Activated CD8-positive, alpha-beta memory T cell treated with anti-CD3 and anti-CD28 coated beads, Interleukin-2, amount 50 U/mL, for 1 hour (primary cell): ENCODE measurements around the gene CRISPLD2.
"Not testable (repeated sequence)": the region's sequence is repeated elsewhere in the genome, so short reads cannot be mapped to it uniquely, and the experiment has no call there.

Experiments used
- DNase-seq: peaks from one replicate; pipeline ENCODE4 v3.0.0-alpha.2; 2020; ENCODE audit errors: extremely low read depth

Gene CRISPLD2

DNA sequence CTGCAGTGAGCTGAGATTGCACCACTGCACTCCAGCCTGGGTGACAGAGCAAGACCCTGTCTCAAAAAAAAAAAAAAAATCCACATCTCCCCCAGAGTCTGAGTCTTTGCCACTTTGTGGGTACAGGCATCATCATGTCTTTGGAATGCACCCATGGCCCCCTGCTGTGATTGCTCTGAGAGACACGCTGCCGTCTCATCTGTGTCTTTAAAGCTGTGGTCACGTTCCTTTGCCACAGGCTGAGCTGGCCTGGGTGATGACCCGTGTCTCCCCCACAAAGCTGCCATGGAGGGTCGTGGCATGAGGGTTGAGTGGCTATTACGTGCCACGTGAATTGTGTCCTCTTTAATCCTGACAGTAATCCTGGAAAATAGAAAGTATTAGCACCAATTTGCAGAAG, 20.2 kb downstream of the CRISPLD2 start:
- DNase-seq = no peak

DNA sequence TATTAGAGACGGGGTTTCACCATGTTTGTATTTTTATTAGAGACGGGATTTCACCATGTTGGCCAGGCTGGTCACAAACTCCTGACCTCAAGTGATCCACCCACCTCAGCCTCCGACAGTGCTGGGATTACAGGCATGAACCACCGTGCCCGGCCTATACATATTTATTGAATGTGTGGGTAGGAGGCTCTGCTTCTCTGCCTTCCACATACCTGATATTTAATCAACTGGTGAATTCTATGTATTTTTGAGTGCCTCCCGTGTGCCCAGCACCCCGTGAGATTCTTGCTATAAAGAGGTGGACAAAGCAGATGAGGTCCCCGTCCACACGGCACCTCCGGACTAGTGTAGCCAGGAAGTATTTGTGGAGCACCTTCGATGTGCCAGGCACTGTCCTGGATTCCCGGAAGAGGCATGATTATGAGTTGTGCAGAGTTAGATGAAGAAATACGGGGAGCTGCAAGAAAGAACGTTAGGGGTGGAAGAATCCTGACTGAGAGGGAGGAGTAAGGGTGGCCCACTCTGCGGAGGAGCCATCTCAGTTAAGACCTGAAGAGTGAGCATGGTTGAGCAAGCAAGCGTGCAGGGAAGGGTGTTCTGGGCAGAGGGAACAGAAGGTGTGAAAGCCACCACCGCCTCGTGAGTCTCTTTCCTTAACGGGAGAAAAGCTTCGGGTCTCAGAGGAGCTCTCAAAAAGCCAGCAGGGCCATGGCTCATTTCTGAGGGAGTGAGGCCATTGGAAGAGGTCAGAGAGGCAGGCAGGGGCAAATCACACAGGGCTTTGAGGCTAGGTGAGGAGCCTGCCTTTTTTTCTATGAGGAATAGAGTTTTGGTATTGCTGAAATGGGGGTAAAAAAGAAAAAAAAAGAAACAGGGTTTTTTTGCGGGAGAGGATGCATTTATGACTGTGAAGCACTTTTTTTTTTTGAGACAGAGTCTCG, 21.2 kb downstream of the CRISPLD2 start:
- no peak for DNase-seq

DNA sequence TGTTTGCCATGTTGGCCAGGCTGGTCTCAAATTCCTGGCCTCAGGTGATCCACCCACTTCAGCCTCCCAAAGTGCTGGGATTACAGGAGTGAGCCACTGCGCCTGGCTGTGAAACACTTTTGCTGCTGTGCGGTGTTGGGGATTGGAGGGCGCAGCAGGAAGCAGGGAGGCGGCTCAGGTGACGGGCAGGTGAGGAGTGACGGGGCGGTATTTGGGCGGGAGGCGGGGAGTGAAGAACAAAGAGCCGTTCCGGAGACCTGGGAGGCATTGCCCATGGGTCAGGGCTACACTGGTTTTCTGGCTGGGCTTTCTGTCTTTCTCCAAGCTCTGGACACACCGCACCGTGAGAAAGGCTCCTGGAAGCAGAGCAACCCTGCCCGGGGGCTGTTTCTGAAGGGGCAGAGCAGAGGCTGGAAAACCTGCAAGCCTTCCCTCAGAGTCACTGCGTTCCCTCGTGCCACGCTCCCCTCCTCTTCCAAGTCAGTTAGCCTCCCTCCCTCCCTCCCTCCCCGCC, 22.1 kb downstream of the CRISPLD2 start:
- DNase-seq = no peak

DNA sequence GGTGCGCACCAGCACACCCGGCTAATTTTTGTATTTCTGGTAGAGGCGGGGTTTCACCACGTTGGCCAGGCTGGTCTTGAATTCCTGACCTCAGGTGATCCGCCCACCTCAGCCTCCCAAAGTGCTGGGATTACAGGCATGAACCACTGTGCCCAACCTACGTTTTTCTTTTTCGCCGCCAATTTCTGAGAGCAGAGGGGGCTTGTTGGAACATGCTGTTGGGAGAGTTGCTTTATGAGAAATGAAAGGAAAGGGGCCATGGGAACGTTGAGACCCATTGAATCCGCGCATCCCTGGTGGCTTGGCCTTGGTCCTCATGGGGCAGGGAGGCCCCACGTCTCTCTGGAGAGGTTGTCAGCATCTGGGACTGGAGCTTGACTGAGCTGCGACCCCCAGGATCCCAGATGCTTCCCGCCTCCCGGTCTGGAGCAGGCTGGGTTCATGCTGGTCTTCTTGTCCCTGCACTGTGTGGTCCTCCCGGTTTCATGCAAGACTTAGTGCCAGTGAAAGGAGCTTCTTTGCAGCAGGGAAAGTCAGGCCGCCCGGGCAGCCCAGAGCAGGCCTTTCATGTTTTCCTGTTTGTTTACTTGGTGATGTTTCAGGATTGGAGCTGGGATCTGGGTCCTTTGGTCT, 22.8 kb downstream of the CRISPLD2 start:
- no peak for DNase-seq

DNA sequence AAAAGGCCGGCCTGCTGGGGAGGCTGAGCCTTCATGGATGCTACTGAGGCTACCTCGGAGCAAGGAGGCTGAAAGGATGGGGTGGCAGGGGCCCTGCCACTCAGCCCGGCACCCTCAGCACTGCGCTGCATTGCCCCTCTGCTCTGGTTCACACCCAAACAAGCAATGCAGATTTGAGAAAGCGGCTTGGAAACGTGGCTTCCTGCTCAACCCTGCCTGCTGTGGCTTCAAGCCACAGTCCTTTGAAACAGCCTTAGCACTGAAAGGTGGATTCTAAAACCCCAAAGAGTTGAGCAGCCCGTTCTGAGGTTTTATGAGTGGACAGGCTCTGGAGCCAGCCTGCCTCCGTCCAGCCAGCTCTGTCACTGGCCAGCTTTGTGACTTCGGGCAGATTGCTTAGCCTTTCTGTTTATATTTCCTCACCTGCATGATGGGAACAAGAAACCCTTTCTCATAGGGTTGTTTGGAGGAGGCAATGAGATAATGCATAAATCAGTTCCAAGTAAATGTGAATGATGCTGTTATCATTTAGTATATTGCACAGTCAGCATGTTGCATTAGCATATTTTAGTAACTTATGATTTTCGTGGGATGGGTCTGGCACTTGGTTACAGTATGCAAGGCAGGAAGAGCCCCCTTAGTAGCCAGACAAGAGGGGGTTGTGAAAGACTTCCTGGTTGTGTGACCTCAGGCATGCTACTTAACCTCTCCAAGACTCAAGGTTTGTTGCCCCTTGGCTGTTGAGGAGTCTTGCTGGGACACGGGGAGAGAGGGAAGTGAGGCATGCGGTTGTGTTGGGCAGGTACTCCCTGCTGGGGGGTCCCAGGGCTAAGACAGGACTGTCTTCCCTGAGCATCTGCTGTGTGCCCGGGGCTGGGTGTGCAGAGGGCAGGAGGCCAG, 23.6 kb downstream of the CRISPLD2 start:
- DNase-seq = no peak

DNA sequence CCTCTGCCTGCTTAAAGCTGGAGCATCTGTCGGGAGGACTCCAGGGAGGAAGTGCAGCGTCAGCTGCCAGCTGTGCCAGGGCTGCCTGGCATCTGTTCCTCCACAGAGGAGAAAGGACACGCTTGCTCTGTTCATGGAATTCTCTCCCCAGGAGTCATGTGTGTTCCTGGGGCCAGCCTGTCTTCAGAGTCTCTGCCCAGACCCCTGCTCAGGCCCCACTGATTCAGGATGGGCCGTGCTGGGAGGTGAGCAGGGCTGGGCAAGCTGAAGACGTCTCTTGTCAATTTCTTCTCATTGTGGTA, 24.2 kb downstream of the CRISPLD2 start:
- DNase-seq = no peak

DNA sequence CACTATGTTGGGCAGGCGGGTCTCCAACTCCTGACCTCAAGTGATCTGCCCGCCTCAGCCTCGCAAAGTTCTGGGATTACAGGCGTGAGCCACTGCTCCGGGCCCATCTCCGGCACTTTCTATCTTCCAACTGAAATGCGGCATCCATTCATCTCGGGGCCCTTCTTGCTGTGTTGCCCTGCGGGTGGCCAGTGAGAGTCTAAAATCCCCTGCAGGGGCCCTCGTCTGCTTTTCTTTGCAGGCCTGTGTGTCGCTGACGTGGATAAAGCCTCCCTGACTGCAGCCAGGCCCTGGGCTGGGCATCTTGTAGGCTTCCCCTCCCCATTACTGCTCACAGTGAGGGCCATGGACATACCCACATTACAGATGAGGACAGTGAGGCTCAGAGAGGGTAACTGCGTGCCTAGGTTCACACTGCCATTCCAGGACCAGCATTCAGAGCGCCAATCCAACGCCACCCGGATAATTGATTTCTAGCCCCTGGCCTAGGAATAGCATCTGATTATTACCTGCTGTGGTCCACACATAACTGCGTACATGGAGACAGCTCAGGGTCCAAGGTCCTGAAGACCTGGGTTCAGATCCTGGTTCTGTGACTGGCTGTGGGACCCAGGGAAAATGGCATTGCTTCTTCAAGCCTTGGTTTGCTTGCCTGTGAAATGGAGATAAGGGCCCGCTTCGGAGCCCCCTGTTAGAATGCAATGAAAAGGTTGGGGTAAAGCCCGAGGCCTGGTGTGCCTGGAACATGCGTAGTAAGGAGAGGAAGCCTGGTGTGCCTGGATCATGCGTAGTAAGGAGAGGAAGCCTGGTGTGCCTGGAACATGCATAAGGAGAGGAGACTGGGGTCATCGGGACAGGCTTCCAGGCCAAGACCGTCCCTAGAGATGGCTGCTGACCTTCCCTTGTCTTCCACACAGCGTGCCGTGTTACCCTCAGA, 25.0 kb downstream of the CRISPLD2 start:
- DNase-seq = no peak

DNA sequence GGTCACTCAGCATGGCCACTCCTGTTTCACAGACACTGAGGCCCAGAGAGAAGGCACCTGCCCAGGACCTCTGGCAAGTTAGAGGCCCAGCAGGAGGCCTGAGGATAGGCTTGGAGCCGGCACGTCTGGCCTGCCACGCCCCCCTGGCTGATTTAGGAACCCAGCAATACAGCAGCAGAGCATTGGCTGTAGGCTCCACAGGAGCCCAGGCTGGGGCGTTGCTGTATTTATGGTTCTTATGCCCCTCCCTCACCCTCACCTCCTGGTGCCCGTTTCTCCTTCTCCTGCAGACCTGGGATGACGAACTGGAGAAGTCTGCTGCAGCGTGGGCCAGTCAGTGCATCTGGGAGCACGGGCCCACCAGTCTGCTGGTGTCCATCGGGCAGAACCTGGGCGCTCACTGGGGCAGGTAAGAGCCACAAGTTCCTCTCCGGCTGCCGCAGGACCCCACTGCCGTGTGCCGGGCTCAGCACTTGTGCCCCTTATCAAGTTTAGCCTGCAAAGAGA, 25.8 kb downstream of the CRISPLD2 start:
- no peak for DNase-seq

DNA sequence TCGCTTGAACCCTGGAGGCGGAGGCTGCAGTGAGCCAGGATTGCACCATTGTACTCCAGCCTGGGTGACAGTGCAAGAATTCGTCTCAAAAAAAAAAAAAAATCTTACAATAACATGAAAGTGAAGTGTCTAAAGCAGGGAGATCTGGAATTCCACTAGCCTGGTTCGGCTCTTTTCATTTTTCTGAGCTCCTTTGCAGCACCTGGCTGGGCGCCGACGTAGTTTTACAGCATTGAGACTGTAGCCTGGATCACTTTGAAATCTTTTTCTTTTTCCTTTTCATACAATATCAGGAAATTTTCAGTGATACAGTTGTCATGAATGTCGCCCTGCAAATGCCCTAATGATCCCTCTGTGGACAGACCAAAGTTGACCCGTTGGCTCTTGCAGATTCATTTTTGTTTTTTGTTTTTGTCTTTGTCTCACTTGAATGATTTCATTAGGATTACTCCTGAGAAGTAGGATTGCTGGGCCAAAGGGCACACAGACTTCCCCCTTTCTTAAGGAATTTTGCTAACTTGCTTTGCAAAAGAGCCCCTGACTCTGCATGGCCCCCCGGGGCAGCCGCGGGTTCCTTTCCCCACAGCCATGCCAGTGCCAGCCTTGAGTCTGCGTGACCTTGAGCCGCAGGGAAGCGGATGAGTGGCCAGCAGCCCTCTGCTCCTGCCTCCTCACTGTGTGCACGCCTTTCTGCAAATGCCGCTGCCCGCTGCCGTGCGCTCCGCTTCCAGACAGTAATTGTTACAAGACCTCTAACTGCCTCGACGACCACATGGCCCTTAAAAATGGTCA, 28.0 kb downstream of the CRISPLD2 start:
- DNase-seq = no peak

DNA sequence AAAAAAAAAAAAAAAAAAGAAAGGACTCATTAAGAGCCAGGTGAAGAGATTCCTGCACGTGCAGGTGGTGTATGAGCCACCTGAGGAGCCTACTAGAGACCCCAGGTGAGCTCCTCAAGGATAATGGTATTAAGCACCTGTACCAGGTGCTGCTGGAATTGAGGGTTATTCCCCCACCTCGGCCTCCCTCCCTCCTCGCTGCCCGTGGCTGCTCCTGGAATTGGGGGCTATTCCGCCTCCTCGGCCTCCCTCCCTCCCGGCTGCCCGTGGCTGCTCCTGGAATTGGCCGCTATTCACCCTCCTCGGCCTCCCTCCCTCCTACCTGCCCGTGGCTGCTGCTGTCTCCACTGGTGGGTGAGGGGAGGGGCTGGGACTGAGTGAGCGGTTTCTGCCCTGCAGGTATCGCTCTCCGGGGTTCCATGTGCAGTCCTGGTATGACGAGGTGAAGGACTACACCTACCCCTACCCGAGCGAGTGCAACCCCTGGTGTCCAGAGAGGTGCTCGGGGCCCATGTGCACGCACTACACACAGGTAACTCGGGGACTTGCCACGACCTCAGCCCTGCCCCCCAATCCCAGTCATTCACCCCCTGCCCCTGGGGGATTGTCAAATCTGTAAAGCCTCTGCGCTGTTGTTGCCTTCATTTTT, 29.3 kb downstream of the CRISPLD2 start:
- DNase-seq = no peak

DNA sequence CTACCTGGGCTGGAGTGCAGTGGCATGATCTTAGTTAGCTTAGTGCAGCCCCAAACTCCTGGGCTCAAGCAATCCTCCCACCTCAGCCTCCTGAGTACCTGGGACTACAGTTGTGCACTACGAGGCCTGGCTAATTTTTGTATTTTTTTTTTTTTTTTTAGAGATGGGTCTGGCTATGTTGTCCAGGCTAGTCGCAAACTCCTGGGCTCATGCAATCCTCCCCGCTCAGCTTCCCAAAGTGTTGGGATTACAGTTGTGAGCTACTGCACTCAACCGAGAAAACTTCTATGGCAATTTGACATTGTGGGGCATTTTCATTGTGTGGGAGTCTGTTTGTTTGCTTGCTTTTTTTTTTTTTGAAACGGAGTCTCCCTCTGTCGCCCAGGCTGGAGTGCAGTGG, 30.0 kb downstream of the CRISPLD2 start:
- DNase-seq = no peak

DNA sequence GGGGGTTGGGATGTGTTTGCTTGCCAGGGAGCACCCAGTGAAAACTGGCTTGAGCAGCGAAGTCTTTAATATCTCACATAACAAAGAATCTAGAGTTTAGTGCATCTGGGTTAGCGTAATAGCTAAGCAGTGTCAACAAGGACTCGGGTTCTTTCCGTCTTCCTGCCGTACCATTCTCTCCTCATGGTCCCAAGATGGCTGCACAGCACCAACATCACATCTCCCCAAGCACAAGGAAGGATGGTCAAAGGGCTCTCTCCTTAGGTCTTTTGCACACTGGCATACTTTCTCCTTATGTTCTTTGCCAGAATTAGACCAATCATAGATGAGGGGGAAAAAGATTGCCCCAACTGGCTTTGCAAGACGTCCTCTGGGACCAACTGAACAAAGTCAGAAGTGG, 30.9 kb downstream of the CRISPLD2 start:
- no peak for DNase-seq

DNA sequence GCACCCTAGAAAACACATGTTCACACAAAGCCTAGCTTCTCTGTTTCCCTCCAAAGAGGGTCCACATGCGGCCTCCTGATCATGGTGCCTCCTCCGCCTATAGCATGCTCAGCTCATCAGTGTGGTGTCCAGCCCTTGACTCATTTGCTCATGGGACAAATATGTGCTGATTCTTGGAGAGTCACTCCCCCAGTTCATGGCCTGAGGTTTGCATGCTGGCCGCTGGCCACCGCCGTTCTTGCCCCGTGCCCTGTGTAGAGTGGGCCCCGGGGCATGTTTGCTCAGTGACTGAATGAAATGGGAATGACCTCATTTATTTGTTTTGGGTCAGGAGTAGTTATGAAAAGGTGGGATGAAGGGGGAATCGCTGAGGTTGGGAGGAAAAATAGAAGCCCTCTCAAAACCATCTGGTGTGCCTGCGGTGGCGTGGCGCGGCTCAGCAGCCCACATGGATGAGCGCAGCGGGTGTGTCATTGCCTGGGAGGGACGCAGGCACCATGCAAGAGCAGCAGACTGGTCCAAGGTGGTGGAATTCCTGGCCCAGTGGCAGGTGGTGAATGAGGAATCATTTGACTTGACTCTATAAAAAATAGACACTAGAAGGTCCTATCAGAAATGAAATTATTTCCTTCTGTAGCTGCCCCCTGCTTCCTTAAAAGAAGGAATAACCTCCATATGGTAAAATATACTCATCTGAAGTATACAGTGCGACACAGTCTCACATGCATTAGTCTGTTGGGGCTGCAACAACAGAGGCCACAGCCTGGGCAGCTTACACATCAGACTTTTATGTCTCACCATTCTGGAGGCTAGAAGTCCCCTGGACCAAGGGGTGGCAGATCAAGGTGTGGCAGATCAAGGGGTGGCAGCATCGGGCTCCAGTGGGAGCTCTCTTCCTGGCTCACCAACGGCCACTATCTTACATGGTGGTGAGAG, 31.7 kb downstream of the CRISPLD2 start:
- DNase-seq = no peak

DNA sequence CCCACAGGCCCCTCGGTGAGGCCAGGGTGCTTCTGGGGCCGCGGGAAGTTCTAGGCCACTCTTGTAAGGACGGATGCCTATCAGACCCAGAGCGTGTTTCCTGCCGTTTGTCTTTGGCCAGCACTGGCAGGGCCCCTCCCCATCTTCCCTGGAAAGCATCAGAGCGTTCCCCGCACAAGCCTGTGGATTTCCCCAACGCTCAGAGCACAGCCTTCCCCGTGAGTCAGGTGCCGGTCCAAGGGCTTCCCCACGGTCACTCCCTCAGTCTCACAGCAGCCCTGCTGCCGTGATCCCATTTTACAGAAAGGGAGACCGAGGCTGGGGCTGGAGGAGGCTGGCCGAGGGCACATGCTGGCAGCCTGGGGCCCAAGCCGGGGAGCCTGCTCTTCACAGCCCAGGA, 33.7 kb downstream of the CRISPLD2 start:
- no peak for DNase-seq

DNA sequence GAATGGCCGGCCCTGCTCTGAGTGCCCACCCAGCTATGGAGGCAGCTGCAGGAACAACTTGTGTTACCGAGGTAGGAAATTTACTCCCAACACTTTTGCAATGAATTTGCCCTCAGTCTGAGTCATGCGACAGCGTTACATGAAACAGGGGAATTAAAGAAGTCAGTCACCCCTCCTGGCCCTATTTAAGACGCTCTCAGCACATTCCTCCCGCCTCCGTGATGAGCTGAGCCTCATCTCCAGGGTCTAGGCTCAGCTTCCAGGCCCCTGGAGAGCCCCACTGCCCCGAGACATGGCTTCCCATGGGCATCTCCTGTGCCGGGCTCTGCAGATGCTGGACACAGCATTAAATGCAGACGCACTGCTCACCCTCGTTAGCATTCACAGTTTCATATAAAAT, 35.0 kb downstream of the CRISPLD2 start:
- no peak for DNase-seq

DNA sequence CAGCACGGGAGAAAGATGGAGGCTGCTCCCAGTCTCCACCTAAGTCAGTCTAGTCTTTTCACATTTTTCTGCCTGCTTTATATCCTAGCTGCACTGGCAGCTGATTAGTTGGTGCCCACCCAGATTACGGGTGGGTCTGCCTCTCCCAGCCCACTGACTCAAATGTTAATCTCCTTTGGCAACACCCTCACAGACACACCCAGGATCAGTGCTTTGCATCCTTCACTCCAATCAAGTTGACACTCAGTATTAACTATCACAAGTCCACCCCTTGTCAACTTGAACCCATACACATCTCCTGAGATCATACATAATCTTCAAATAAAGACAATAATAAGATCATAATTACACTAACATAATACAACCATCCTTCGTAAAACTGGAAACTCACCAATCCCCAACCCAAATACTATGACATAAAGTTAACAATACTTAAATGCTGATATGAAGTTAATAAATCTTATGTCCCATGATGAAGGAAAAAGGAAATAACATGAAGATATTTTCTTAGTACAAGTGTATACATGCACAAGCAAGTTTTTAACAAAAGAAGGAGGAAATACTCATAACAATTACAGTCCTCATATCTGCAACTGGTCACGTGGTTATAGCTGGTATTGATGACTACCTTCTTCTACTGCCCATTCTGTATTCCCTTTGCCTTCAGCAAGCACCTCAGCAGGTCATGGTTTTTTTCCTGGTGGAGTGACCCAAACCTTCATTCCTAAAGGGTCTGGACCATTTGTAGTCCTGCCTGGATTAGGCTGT, 35.8 kb downstream of the CRISPLD2 start:
- DNase-seq = not testable (repeated sequence)

DNA sequence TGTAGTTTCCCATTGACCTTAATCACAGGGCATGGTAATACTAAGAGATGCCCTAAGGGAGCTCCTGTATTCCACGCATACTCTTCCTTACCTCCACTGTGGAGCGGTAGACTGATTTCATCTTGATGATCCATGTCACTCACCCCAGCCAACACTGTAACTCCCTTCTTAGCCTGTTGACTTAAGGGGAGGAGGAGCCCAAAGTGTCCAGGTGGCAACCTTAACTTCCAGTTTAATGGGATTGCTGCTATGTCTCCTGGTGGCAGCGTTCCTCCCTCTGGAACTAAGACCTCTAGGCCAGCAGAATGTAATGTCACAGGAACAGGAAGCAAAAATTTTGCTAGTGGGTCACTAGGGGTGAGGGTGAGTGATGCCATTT, 36.4 kb downstream of the CRISPLD2 start:
- not testable (repeated sequence) for DNase-seq

DNA sequence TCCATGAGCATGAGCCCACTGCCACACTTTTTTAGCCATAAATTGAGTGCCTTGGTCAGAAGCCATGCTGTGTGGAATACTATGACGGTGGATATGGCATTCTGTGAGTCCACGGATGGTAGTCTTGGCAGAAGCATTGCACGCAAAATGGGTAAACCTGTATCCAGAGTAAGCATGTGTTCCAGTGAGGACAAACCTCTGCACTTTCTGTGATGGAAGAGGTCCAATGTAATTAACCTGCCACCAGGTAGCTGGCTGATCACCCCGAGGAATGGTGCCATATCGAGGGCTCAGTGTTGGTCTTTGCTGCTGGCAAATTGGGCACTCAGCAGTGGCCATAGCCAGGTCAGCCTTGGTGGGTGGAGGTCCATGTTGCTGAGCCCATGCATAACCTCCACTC, 37.0 kb downstream of the CRISPLD2 start:
- not testable (repeated sequence) for DNase-seq
